Colonic mucosa (tissue), 4 donors: ENCODE results near the gene STPG4. TPM values are rescaled to one million over a fixed set of nuclear protein-coding genes. Genes with fewer than 3 reads are reported as not detected.

ENCODE experiments used
- DNase-seq: peaks from one replicate; pipeline ENCODE4 v3.0.0-alpha.2; 2020
- H3K27ac ChIP-seq: fragments of 200-600 bp; one replicate; pipeline ENCODE4 v1.8.0; 2021
- H3K27me3 ChIP-seq: fragments of 200-600 bp; one replicate; pipeline ENCODE4 v1.8.0; 2021
- H3K36me3 ChIP-seq: fragments of 200-600 bp; one replicate; pipeline ENCODE4 v1.8.0; 2021
- H3K4me1 ChIP-seq: fragments of 200-600 bp; one replicate; pipeline ENCODE4 v1.8.0; 2021; ENCODE audit warnings: mild to moderate bottlenecking
- H3K4me3 ChIP-seq: fragments of 200-600 bp; one replicate; pipeline ENCODE4 v1.8.0; 2021
- H3K9ac ChIP-seq, 2 donors: one replicate each; pipeline ENCODE4 v1.7.0; 2013; ENCODE audit warnings: control low read depth in 2 of 2, low read depth in 2 of 2, low read length in 2 of 2
- H3K9me3 ChIP-seq: fragments of 200-600 bp; one replicate; pipeline ENCODE4 v1.8.0; 2021
- intact Hi-C: fragments of 100-400 bp; cut with DNase I; formaldehyde crosslinking; loops from one replicate; pipeline ENCODE4 v1.14.1; 2022
- total RNA-seq, 2 donors: library from RNA; stranded (reverse); fragmentation: NEBNext Ultra II Directional in 1 of 2; extraction: Animal tissue kit (Norgen Biotek cat#: 25700) in 1 of 2; gene quantifications; one replicate each; pipeline ENCODE4 v1.2.1, GENCODE V29; 2021
- TF ChIP-seq, protein P1 (sequence below): fragments of 200-600 bp; IDR thresholded peaks from one replicate; pipeline ENCODE4 v1.8.0; 2022; ENCODE audit warnings: antibody characterized with exemption, mild to moderate bottlenecking
- donor health status: healthy.
- donor health status: DM: no; HTN: no; CAD: no.
- donor health status: DM: no; HTN: no; CAD: no.

Gene STPG4, protein sequence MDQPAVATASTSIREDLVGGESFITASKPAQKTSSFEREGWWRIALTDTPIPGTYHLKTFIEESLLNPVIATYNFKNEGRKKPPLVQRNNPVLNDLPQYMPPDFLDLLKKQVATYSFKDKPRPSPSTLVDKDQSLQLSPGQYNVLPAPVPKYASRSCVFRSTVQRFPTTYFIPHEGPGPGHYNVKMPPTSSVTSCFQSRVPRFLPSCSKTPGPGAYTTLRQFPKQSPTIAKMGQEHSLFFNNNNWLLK
- under 1 TPM; 0.21 to 0.47 TPM for total RNA-seq

DNA sequence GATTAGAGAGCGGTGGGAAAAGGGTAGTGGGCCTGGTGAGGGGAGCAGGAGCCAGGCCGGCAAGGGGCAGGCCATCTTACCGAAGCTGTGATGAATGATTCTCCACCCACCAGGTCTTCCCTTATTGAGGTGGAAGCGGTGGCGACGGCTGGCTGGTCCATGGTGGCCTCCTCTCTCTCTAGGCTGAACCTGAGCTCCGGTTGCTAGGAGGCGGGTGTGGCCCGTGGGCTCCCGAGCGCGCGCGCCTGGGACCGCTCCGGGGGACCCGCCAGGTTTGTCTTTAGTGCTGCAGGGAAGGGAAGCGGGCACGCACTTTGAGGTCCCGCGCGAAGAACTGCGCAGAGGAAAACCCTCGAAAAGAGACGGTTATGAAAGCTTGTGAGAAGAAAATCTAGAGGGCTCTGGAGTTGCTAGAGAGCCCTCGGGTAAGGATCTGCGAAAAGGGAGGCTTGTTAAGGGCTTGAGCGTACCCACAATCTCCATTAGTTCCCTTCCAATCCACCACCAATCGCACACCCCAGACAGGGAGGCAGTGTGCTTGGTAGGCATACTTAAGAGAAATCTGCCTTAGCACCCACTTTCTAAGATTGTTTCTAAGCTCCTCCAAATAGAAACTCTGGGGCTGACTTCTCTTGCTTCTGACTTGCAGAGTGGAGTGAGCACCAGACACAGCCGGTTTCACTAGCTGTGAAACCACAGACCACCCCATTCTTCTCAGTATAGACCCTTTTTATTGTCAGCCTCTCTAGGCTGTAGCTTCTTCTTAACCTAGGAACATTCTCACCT, at the start of gene STPG4:
TSS of gene STPG4 (minus strand) at position 218 of the 786 bp plus-strand sequence. CDS start at position 161, 57 bp downstream.
- peaks cover 5% of the 10 kb centered on the region for H3K36me3 ChIP-seq
- intact Hi-C loops = no loop called here

DNA sequence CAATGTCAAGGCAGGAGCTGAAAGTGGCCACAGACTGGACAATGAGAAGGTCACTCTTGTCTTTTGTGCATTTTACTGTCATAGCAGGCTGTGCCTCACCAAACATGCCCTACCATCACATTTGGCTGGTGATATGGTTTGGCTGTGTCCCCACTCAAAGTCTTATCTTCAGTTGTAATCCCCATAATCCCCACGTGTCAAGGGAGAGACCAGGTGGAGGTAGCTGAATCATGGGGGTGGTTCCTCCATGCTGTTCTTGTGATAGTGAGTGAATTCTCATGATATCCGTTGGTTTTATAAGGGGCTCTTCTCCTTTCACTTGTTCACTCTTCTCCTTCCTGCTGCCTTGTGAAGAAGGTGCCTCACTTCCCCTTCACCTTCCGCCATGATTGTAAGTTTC, 49.6 kb upstream of the STPG4 start:
- DNase-seq = no peak
- H3K27ac ChIP-seq = no peak overlapping the region
- TF ChIP-seq, protein P1, sequence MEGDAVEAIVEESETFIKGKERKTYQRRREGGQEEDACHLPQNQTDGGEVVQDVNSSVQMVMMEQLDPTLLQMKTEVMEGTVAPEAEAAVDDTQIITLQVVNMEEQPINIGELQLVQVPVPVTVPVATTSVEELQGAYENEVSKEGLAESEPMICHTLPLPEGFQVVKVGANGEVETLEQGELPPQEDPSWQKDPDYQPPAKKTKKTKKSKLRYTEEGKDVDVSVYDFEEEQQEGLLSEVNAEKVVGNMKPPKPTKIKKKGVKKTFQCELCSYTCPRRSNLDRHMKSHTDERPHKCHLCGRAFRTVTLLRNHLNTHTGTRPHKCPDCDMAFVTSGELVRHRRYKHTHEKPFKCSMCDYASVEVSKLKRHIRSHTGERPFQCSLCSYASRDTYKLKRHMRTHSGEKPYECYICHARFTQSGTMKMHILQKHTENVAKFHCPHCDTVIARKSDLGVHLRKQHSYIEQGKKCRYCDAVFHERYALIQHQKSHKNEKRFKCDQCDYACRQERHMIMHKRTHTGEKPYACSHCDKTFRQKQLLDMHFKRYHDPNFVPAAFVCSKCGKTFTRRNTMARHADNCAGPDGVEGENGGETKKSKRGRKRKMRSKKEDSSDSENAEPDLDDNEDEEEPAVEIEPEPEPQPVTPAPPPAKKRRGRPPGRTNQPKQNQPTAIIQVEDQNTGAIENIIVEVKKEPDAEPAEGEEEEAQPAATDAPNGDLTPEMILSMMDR = no peak
- peaks cover 5% of the 10 kb centered on the region for H3K4me1 ChIP-seq
- no peaks in the 10 kb centered on the region for H3K27me3 ChIP-seq
- H3K36me3 ChIP-seq = no peaks in the 10 kb centered on the region
- no peaks in the 10 kb centered on the region for H3K9me3 ChIP-seq
- intact Hi-C loops = no loop called here
- no peak overlapping the region for H3K4me3 ChIP-seq
- no peak overlapping the region for H3K9ac ChIP-seq

More for the DNA sequence above, at the start of gene STPG4:
- no peak within 1 kb of the TSS for H3K27ac ChIP-seq
- H3K27me3 ChIP-seq = no peaks in the 10 kb centered on the region
- TF ChIP-seq, protein P1 = no peak
- H3K4me1 ChIP-seq = no peaks in the 10 kb centered on the region
- DNase-seq = no peak
- no peak within 1 kb of the TSS for H3K4me3 ChIP-seq
- H3K9ac ChIP-seq = no peak within 1 kb of the TSS
- H3K9me3 ChIP-seq = no peaks in the 10 kb centered on the region

DNA sequence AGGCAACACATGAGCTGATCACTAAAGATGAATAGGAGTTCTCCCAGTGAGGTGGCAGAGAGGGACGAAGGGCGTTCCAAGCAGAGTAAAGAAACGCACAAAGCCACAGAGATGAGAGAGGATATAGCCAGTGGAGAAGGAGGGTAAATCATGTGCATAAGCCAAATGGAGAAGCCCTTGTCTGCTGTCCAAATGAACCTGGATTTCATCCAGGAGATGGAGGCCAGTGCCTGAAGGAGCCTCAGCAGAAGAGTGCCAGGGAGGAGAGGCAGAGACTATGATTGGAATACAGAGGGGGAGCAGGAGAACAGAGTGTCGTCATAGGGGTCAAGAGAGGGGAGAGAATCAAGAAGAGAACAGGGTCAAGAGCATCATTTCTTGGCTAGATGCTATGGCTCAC, 48.9 kb upstream of the STPG4 start:
- no peak overlapping the region for H3K9ac ChIP-seq
- no peak for DNase-seq
- H3K4me3 ChIP-seq = no peak overlapping the region
- peaks cover 5% of the 10 kb centered on the region for H3K4me1 ChIP-seq
- no peaks in the 10 kb centered on the region for H3K36me3 ChIP-seq
- intact Hi-C loops = no loop called here
- H3K9me3 ChIP-seq = no peaks in the 10 kb centered on the region
- H3K27ac ChIP-seq = no peak overlapping the region
- TF ChIP-seq, protein P1 = no peak
- no peaks in the 10 kb centered on the region for H3K27me3 ChIP-seq

DNA sequence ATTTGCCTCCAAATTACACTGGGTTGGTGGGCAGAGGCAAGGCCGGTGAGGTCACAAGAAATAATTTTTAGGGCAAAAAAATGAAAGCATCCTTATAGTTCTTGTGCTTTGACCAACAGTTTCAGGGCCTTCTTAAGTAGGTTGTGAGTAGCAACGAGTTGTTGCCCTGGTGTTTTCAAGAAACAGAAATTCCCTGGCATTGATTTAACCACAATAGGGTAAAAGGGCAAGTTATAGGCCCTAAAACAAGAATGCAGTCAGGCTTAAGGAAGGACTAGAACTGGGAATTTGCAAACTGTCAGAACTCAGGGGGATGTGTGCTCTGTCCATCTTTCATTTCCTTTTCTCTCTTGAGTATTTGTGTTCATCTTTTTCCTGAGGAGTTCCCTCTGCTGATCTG, 46.1 kb upstream of the STPG4 start:
- no peaks in the 10 kb centered on the region for H3K27me3 ChIP-seq
- no peak overlapping the region for H3K27ac ChIP-seq
- TF ChIP-seq, protein P1 = no peak
- no peak for DNase-seq
- no peaks in the 10 kb centered on the region for H3K9me3 ChIP-seq
- no peaks in the 10 kb centered on the region for H3K4me1 ChIP-seq
- intact Hi-C loops = no loop called here
- no peaks in the 10 kb centered on the region for H3K36me3 ChIP-seq
- no peak overlapping the region for H3K9ac ChIP-seq
- no peak overlapping the region for H3K4me3 ChIP-seq

DNA sequence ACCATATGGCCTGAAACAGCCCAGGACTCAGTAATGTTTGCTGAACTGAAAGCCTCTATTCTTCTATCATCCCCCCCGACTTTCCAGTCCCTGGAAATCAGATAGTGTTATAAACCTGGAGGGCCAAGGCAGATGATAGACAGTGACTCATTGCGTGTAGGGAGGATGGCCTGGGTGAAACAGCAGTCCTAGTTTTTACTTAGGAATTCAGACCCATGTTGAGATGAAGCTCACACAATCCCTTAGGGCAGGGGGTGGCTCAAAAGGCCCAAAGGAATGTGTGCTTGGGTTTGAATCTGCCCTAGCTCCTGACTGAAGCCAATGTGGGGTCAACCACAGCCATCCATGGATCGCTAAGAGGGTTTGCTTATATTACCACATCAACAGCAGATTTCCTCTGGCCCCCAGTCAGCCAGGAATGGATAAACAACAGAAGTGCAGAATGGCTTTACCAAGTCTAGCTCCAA, 43.9 kb upstream of the STPG4 start:
- Histone ChIP-seq H3K4me1 (no peaks in the 10 kb centered on the region), H3K4me3 (no peak overlapping the region), H3K27ac (no peak overlapping the region), H3K9me3 (no peaks in the 10 kb centered on the region), H3K9ac (no peak overlapping the region), H3K27me3 (no peaks in the 10 kb centered on the region), H3K36me3 (no peaks in the 10 kb centered on the region)
- TF ChIP-seq, protein P1 = no peak
- intact Hi-C loops = no loop called here
- DNase-seq = no peak
